Measurements from ENCODE around the gene OTULINL.

OTULINL gene

GRCh38 chr5:14556015-14556414, 25.6 kb upstream of the OTULINL start:
- ChIA-PET POLR2A (no interaction called here), CTCF (no interaction called here)
- DNase-seq (ENCODE audit: extremely low spot score): no peak
- no peak for TF ChIP-seq FOXA1 (IDR thresholded peaks at IDR 0.05)
- TF ChIP-seq ARNT (IDR thresholded peaks at IDR 0.05): no peak
- no peak for TF ChIP-seq SUZ12 (IDR thresholded peaks at IDR 0.05)
- no peak for TF ChIP-seq FOXK2 (IDR thresholded peaks at IDR 0.05)
- TF ChIP-seq TARDBP (IDR thresholded peaks at IDR 0.05): no peak
- no peak for TF ChIP-seq BHLHE40 (IDR thresholded peaks at IDR 0.05; ENCODE audit: borderline replicate concordance)
- no peak for TF ChIP-seq NFRKB (IDR thresholded peaks at IDR 0.05)
- TF ChIP-seq L3MBTL2 (conservative IDR thresholded peaks at IDR 0.05): no peak
- no peak for TF ChIP-seq LEF1 (IDR thresholded peaks at IDR 0.05; ENCODE audit: borderline replicate concordance)

- no peak for DNase-seq (ENCODE audit: extremely low spot score)
- CTCF ChIA-PET: no interaction called here
- TF ChIP-seq CTBP1 (IDR thresholded peaks at IDR 0.05; ENCODE audit: borderline replicate concordance): no peak
- TF ChIP-seq FOXA1 (IDR thresholded peaks at IDR 0.05): no peak
- no peak for TF ChIP-seq ZNF384 (IDR thresholded peaks at IDR 0.05)
- no peak for TF ChIP-seq FOXM1 (IDR thresholded peaks at IDR 0.05; ENCODE audit: borderline replicate concordance)
- no peak for TF ChIP-seq BHLHE40 (IDR thresholded peaks at IDR 0.05; ENCODE audit: borderline replicate concordance)
- TF ChIP-seq ELF4 (IDR thresholded peaks at IDR 0.05): no peak
- no peak for TF ChIP-seq HDGF (IDR thresholded peaks at IDR 0.05; ENCODE audit: borderline replicate concordance)
- no peak for TF ChIP-seq SP1 (IDR thresholded peaks at IDR 0.05)
- no peak for TF ChIP-seq SUZ12 (IDR thresholded peaks at IDR 0.05)
- no peak for TF ChIP-seq TARDBP (IDR thresholded peaks at IDR 0.05)
- no peak for TF ChIP-seq ARNT (IDR thresholded peaks at IDR 0.05)
- TF ChIP-seq NFRKB (IDR thresholded peaks at IDR 0.05): no peak
- TF ChIP-seq L3MBTL2 (conservative IDR thresholded peaks at IDR 0.05): no peak
- no peak for TF ChIP-seq LEF1 (IDR thresholded peaks at IDR 0.05; ENCODE audit: borderline replicate concordance)
- no peak for TF ChIP-seq PKNOX1 (IDR thresholded peaks at IDR 0.05)
- no peak for TF ChIP-seq FOXK2 (IDR thresholded peaks at IDR 0.05)
- POLR2A ChIA-PET: no interaction called here
Measured at GRCh38 chr5:14557203-14557770, 24.3 kb upstream of the OTULINL start.

GRCh38 chr5:14557791-14558415, 23.7 kb upstream of the OTULINL start:
- POLR2A ChIA-PET: no interaction called here
- CTCF ChIA-PET: no interaction called here
- no peak for DNase-seq (ENCODE audit: extremely low spot score)
- no peak for TF ChIP-seq FOXA1 (IDR thresholded peaks at IDR 0.05)
- no peak for TF ChIP-seq BHLHE40 (IDR thresholded peaks at IDR 0.05; ENCODE audit: borderline replicate concordance)
- TF ChIP-seq ZNF384 (IDR thresholded peaks at IDR 0.05): no peak
- no peak for TF ChIP-seq ELF4 (IDR thresholded peaks at IDR 0.05)
- no peak for TF ChIP-seq TARDBP (IDR thresholded peaks at IDR 0.05)
- no peak for TF ChIP-seq LEF1 (IDR thresholded peaks at IDR 0.05; ENCODE audit: borderline replicate concordance)
- TF ChIP-seq CTBP1 (IDR thresholded peaks at IDR 0.05; ENCODE audit: borderline replicate concordance): no peak
- no peak for TF ChIP-seq SP1 (IDR thresholded peaks at IDR 0.05)
- TF ChIP-seq NFRKB (IDR thresholded peaks at IDR 0.05): no peak
- TF ChIP-seq HDGF (IDR thresholded peaks at IDR 0.05; ENCODE audit: borderline replicate concordance): no peak
- TF ChIP-seq SUZ12 (IDR thresholded peaks at IDR 0.05): no peak
- TF ChIP-seq ARNT (IDR thresholded peaks at IDR 0.05): no peak
- TF ChIP-seq L3MBTL2 (conservative IDR thresholded peaks at IDR 0.05): no peak
- no peak for TF ChIP-seq PKNOX1 (IDR thresholded peaks at IDR 0.05)
- TF ChIP-seq FOXM1 (IDR thresholded peaks at IDR 0.05; ENCODE audit: borderline replicate concordance): no peak
- no peak for TF ChIP-seq FOXK2 (IDR thresholded peaks at IDR 0.05)

GRCh38 chr5:14560091-14560595, 21.4 kb upstream of the OTULINL start:
- CTCF ChIA-PET: no interaction called here

GRCh38 chr5:14561741-14562140, 19.9 kb upstream of the OTULINL start:
- DNase-seq (ENCODE audit: extremely low spot score): no peak
- ChIA-PET POLR2A (no interaction called here), CTCF (no interaction called here)
- TF ChIP-seq HDGF (IDR thresholded peaks at IDR 0.05; ENCODE audit: borderline replicate concordance) (no peak), ZNF384 (IDR thresholded peaks at IDR 0.05) (no peak), L3MBTL2 (conservative IDR thresholded peaks at IDR 0.05) (no peak), FOXK2 (IDR thresholded peaks at IDR 0.05) (no peak), ELF4 (IDR thresholded peaks at IDR 0.05) (no peak), TARDBP (IDR thresholded peaks at IDR 0.05) (no peak)

More at GRCh38 chr5:14560091-14560595, 21.4 kb upstream of the OTULINL start:
- TF ChIP-seq LEF1 (IDR thresholded peaks at IDR 0.05; ENCODE audit: borderline replicate concordance) (no peak), FOXA1 (IDR thresholded peaks at IDR 0.05) (no peak), CTBP1 (IDR thresholded peaks at IDR 0.05; ENCODE audit: borderline replicate concordance) (no peak), SUZ12 (IDR thresholded peaks at IDR 0.05) (no peak), ARNT (IDR thresholded peaks at IDR 0.05) (no peak), FOXK2 (IDR thresholded peaks at IDR 0.05) (no peak), TARDBP (IDR thresholded peaks at IDR 0.05) (no peak), L3MBTL2 (conservative IDR thresholded peaks at IDR 0.05) (no peak), ZNF384 (IDR thresholded peaks at IDR 0.05) (no peak), NFRKB (IDR thresholded peaks at IDR 0.05) (no peak), BHLHE40 (IDR thresholded peaks at IDR 0.05; ENCODE audit: borderline replicate concordance) (no peak), FOXM1 (IDR thresholded peaks at IDR 0.05; ENCODE audit: borderline replicate concordance) (no peak), PKNOX1 (IDR thresholded peaks at IDR 0.05) (no peak), HDGF (IDR thresholded peaks at IDR 0.05; ENCODE audit: borderline replicate concordance) (no peak)
- POLR2A ChIA-PET: no interaction called here
- no peak for DNase-seq (ENCODE audit: extremely low spot score)

GRCh38 chr5:14568333-14568732, 13.3 kb upstream of the OTULINL start:
- ChIA-PET POLR2A (no interaction called here), CTCF (no interaction called here)
- no peak for TF ChIP-seq FOXM1 (IDR thresholded peaks at IDR 0.05; ENCODE audit: borderline replicate concordance)
- TF ChIP-seq FOXK2 (IDR thresholded peaks at IDR 0.05): no peak
- TF ChIP-seq FOXA1 (IDR thresholded peaks at IDR 0.05): no peak
- no peak for TF ChIP-seq LEF1 (IDR thresholded peaks at IDR 0.05; ENCODE audit: borderline replicate concordance)
- TF ChIP-seq ELF4 (IDR thresholded peaks at IDR 0.05): no peak
- TF ChIP-seq SUZ12 (IDR thresholded peaks at IDR 0.05): no peak
- no peak for TF ChIP-seq ARNT (IDR thresholded peaks at IDR 0.05)
- no peak for TF ChIP-seq TARDBP (IDR thresholded peaks at IDR 0.05)
- TF ChIP-seq SP1 (IDR thresholded peaks at IDR 0.05): no peak
- no peak for TF ChIP-seq BHLHE40 (IDR thresholded peaks at IDR 0.05; ENCODE audit: borderline replicate concordance)
- TF ChIP-seq NFRKB (IDR thresholded peaks at IDR 0.05): no peak
- TF ChIP-seq ZNF384 (IDR thresholded peaks at IDR 0.05): no peak
- no peak for TF ChIP-seq HDGF (IDR thresholded peaks at IDR 0.05; ENCODE audit: borderline replicate concordance)
- TF ChIP-seq PKNOX1 (IDR thresholded peaks at IDR 0.05): no peak
- no peak for TF ChIP-seq L3MBTL2 (conservative IDR thresholded peaks at IDR 0.05)
- no peak for TF ChIP-seq CTBP1 (IDR thresholded peaks at IDR 0.05; ENCODE audit: borderline replicate concordance)
- DNase-seq (ENCODE audit: extremely low spot score): no peak

Data from HEK293T (cell line).